Pons (tissue), 1 donor: ENCODE measurements around the gene PIK3CD.
"Not testable (repeated sequence)": the region's sequence is repeated elsewhere in the genome, so short reads cannot be mapped to it uniquely, and the experiment has no call there.

Source experiments
- DNase-seq: peaks from one replicate; pipeline ENCODE4 v3.0.0-alpha.2; 2016; ENCODE audit warnings: low spot score

PIK3CD gene

GRCh38 chr1:9654834-9655723 lies 3.5 kb downstream of the PIK3CD start:
- no peak for DNase-seq

- no peak for DNase-seq
These were observed 4.3 kb downstream of the PIK3CD start for GRCh38 chr1:9655836-9656235.

- DNase-seq = no peak
These were observed 6.0 kb downstream of the PIK3CD start for GRCh38 chr1:9657521-9658032.

GRCh38 chr1:9658199-9658598 lies 6.7 kb downstream of the PIK3CD start:
- no peak for DNase-seq

DNA sequence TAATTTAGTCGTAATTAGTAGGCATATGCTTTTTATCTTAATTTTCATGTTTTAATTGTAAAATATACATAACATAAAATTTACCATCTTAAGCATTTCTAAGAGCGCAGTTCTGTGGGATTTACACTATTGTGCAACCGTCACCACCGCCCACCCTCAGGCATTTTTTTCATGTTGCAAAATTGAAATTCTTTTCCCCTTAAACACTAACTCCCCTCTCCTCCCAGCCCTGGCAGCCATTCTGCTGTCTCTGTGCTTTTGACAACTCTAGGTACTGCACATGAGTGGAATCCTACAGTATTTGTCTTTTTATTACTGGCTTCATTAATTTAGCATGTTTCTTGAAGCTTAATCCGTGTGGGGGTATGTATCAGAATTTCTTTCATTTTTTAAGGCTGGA lies 7.8 kb downstream of the PIK3CD start:
- DNase-seq = no peak

- DNase-seq = no peak
These were observed 11.7 kb downstream of the PIK3CD start for GRCh38 chr1:9663257-9663656.

DNA sequence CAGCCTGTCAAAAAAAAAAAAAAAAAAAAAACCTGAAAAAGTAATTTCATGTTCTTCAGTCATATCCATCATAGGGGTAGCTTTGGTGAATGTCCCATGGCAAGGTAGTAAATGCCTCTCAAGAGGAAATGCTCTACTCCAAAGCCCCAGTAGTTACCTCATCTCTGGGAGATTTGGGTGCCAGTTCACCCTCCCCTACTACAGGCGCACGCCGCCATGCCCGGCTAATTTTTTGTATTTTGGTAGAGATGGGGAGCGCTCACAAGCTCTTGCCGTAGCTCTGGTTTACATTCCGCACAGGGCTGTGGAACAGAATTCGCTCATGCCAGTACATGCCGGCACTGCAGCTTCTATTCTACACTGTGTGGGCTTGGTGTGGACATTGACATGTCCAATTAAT lies 13.7 kb downstream of the PIK3CD start:
- DNase-seq = no peak

DNA sequence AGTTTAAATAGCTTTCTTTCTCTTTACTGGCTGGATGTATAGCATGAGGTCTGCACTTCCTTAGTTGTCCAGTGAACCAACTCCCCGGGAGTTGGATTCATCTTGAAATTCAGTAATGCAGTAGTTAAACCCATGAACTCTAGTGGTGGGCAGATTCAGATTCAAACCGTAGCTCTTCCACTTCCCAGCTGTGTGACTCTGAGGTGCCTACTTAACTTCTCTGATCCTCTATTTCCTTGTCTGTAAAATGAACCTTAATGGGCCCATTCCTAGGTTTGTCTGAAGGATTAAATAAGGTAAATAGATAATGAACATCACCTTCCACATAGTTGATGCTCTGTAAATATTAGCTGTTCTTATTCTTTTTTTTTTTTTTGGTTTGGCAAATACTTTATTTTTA lies 16.5 kb downstream of the PIK3CD start:
- no peak for DNase-seq

DNA sequence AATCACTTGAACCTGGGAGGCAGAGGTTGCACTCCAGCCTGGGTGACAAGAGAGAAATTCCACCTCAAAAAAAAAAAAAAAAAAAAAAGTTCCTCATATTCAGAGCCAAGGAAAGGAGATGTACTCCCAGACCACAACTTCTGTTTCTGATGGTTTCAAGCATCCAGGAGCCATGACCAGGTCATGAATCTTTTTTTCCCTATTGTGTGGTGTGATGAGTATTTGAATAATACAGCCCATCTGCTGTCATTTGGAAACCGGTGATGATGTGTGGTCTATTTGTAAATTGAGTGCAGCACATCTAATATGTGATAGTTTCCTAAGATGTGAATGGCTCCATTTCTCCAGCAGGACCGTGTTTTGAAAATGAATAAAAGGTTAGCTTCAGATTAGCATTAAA lies 18.6 kb downstream of the PIK3CD start:
- no peak for DNase-seq

GRCh38 chr1:9671377-9672140 lies 20.0 kb downstream of the PIK3CD start:
- DNase-seq = no peak

GRCh38 chr1:9672444-9672843 lies 20.9 kb downstream of the PIK3CD start:
- no peak for DNase-seq

- no peak for DNase-seq
These were observed 23.9 kb downstream of the PIK3CD start for GRCh38 chr1:9675393-9675792.

DNA sequence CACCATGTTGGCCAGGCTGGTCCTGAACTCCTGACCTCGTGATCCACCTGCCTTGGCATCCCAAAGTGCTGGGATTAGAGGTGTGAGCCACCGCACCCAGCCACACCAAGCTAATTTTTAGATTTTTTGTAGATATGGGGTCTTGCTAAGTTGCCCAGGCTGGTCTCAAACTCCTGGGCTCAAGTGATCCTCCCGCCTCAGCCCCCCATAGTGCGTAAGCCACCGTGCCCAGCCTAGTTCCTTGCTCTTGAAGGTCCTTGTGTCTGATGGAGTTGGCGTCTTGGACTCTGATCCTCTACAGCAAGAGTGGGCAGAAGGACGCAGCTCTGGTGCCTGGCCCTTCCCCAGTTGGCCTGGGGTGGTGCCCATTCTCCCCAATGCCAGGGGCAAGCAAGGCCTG lies 24.6 kb downstream of the PIK3CD start:
- not testable (repeated sequence) for DNase-seq

- no peak for DNase-seq
These were observed 25.4 kb downstream of the PIK3CD start for GRCh38 chr1:9676815-9677393.

- DNase-seq = no peak
These were observed 28.6 kb downstream of the PIK3CD start for GRCh38 chr1:9680091-9680490.

DNA sequence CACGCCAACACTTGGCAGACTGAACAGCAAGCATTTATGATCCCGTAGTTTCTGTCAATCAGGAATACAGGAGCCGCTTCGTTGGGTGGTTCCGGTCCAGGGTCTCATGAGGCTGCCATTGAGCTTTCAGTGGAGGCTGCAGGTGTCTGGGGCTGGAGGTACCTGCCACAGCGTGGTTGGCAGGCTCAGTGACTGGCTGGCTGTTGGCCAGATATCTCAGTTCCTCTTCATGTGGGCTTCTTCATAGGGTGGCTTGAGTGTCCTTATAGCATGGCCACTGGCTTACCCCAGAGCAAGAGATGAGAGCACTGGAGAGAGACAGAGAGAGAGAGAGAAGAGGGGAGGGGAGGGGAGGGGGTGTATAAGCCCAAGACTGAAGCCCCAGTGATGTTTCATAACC lies 29.3 kb downstream of the PIK3CD start:
- DNase-seq = no peak

DNA sequence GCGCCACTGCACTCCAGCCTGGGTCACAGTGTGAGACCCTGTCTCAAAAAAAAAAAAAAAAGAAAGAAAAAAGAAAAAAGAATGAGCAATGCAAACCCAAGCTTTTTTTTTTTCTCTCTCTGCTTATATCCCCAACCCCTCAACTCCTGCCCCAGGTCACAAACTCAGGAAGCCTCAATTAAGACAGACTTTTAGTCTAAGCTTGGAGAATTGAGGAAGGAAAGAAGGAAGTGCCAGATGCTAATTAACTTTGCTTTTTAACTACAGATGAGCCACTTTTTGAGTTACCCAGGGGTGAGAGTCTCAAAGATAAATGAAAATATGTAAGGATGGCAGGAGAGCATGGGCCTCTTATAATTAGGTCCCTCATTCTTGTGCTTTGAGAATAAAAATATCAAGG lies 33.3 kb downstream of the PIK3CD start:
- DNase-seq = no peak

- no peak for DNase-seq
These were observed 35.8 kb downstream of the PIK3CD start for GRCh38 chr1:9687120-9687873.

GRCh38 chr1:9687874-9688582 lies 36.5 kb downstream of the PIK3CD start:
- DNase-seq = no peak

- no peak for DNase-seq
These were observed 37.1 kb downstream of the PIK3CD start for GRCh38 chr1:9688599-9688998.

DNA sequence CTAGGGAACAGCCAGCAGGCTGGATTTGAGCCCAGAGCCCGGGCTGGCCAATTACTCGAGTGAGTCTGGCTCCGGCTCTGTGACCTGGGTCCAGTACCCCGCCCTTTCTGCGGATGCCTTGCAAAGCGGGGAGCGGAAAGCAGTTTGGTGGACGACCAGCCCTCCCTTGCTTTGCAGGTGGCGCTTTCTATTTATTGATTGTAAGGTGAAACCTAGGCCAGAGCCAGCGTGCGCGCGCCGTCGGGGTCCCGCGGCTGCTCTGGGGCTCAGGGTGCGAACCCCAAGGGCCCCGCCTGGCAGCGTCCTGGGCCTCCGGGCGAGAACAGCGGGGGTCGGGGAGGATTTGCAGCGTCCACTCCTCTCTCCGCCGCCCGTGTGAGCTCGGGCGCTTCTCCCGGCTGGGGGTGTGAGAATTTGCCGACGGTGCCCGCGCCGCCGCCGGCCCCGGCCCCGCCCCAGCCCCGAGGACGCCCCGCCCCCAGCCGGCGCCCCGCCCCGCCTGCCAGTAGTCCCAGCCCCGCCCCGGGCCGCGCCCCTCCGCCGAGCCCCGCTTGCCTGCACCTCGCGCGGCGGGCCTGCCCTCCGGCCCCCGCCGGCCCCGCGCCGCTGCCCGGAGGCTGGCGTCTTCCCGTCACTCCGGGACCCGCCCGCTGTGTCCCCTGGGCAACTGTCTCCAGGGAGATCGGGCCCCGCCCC lies 37.6 kb downstream of the PIK3CD start:
- peak; percentile 11 for DNase-seq
